ENCODE results near the gene ST8SIA1.

The ST8SIA1 gene

GRCh38 chr12:22356231-22356630 lies 21.7 kb upstream of the ST8SIA1 start:
- H3K27me3 ChIP-seq (replicated peaks; ENCODE audit: insufficient read depth, low read length): no peaks in the 10 kb centered on the region
- no peaks in the 10 kb centered on the region for H4K20me1 ChIP-seq (ENCODE audit: insufficient read depth, low read length)
- no peaks in the 10 kb centered on the region for H3K36me3 ChIP-seq (replicated peaks; ENCODE audit: insufficient read depth, low read length)
- H3K4me2 ChIP-seq (ENCODE audit: low read depth, low read length): no peak overlapping the region
- H3K9me2 ChIP-seq (replicated peaks; ENCODE audit: insufficient read depth, low read length): no peaks in the 10 kb centered on the region
- H3K27ac ChIP-seq (ENCODE audit: low read length): no peak overlapping the region
- no peaks in the 10 kb centered on the region for H3F3A ChIP-seq (ENCODE audit: insufficient read depth, low read length)
- no peak overlapping the region for H3K4me3 ChIP-seq (ENCODE audit: low read length)
- no peaks in the 10 kb centered on the region for H3K4me1 ChIP-seq (ENCODE audit: low read length)
- H3K9ac ChIP-seq (ENCODE audit: low read length): no peak overlapping the region
- no peak overlapping the region for H2AFZ ChIP-seq (ENCODE audit: low read length)
- H3K9me3 ChIP-seq (replicated peaks; ENCODE audit: insufficient read depth, low read length): no peaks in the 10 kb centered on the region
- DNase-seq: no peak
- TF ChIP-seq CTCF (IDR thresholded peaks at IDR 0.05; ENCODE audit: low read length) (no peak), EZH2phosphoT487 (IDR thresholded peaks at IDR 0.05; ENCODE audit: low read length) (no peak), EZH2 (optimal IDR thresholded peaks at IDR 0.05; ENCODE audit: low read depth, low read length) (no peak)
- no peaks in the 10 kb centered on the region for H3K79me2 ChIP-seq (ENCODE audit: low read length)

DNA sequence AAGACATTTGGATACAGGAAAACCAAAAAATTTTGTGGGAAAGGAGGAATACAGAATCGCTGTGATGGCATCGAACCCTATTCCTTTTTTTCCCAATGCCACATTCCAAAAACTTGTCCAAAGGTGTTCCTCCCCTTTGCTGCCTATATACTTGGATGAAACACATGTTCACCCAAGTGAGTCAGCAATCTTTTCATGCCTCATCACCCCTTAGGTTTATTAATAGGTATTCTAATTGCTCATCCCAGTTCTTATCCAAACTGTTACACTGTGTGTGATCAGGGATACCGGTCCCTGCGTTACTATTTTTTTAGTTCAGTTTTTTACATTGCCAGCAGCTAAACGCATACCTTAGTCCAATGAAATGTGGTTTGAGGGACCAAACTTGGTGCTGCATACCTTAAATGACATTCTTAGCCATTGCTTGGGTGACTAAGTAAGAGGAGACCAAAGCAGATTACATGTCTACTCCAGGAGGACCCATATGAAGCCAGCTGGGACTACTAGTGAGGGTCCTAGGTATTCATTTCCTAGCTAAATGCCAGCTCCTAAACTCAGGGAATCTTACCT lies 20.6 kb upstream of the ST8SIA1 start:
- no peak overlapping the region for H2AFZ ChIP-seq (ENCODE audit: low read length)

GRCh38 chr12:22353615-22354325 lies 19.3 kb upstream of the ST8SIA1 start:
- H4K20me1 ChIP-seq (ENCODE audit: insufficient read depth, low read length): no peaks in the 10 kb centered on the region
- H3K4me3 ChIP-seq (ENCODE audit: low read length): no peak overlapping the region
- no peak overlapping the region for H3K27ac ChIP-seq (ENCODE audit: low read length)
- no peaks in the 10 kb centered on the region for H3F3A ChIP-seq (ENCODE audit: insufficient read depth, low read length)
- H3K4me2 ChIP-seq (ENCODE audit: low read depth, low read length): no peak overlapping the region
- no peak for TF ChIP-seq EZH2 (optimal IDR thresholded peaks at IDR 0.05; ENCODE audit: low read depth, low read length)
- no peak for TF ChIP-seq CTCF (IDR thresholded peaks at IDR 0.05; ENCODE audit: low read length)
- no peak for TF ChIP-seq EZH2phosphoT487 (IDR thresholded peaks at IDR 0.05; ENCODE audit: low read length)
- no peaks in the 10 kb centered on the region for H3K27me3 ChIP-seq (replicated peaks; ENCODE audit: insufficient read depth, low read length)
- H3K9ac ChIP-seq (ENCODE audit: low read length): no peak overlapping the region
- H3K79me2 ChIP-seq (ENCODE audit: low read length): no peaks in the 10 kb centered on the region
- H3K4me1 ChIP-seq (ENCODE audit: low read length): no peaks in the 10 kb centered on the region
- H3K9me2 ChIP-seq (replicated peaks; ENCODE audit: insufficient read depth, low read length): no peaks in the 10 kb centered on the region
- DNase-seq: no peak
- no peaks in the 10 kb centered on the region for H3K9me3 ChIP-seq (replicated peaks; ENCODE audit: insufficient read depth, low read length)
- H3K36me3 ChIP-seq (replicated peaks; ENCODE audit: insufficient read depth, low read length): no peaks in the 10 kb centered on the region
- H2AFZ ChIP-seq (ENCODE audit: low read length): no peak overlapping the region

More for the DNA sequence above, 20.6 kb upstream of the ST8SIA1 start:
- Histone ChIP-seq H3K9me2 (replicated peaks; ENCODE audit: insufficient read depth, low read length) (no peaks in the 10 kb centered on the region), H3K27ac (ENCODE audit: low read length) (no peak overlapping the region), H3K4me2 (ENCODE audit: low read depth, low read length) (no peak overlapping the region), H3K36me3 (replicated peaks; ENCODE audit: insufficient read depth, low read length) (no peaks in the 10 kb centered on the region), H3K4me1 (ENCODE audit: low read length) (no peaks in the 10 kb centered on the region), H3F3A (ENCODE audit: insufficient read depth, low read length) (no peaks in the 10 kb centered on the region), H3K9ac (ENCODE audit: low read length) (no peak overlapping the region), H3K4me3 (ENCODE audit: low read length) (no peak overlapping the region), H4K20me1 (ENCODE audit: insufficient read depth, low read length) (no peaks in the 10 kb centered on the region), H3K79me2 (ENCODE audit: low read length) (no peaks in the 10 kb centered on the region), H3K9me3 (replicated peaks; ENCODE audit: insufficient read depth, low read length) (no peaks in the 10 kb centered on the region), H3K27me3 (replicated peaks; ENCODE audit: insufficient read depth, low read length) (no peaks in the 10 kb centered on the region)
- no peak for DNase-seq
- no peak for TF ChIP-seq CTCF (IDR thresholded peaks at IDR 0.05; ENCODE audit: low read length)
- no peak for TF ChIP-seq EZH2 (optimal IDR thresholded peaks at IDR 0.05; ENCODE audit: low read depth, low read length)
- no peak for TF ChIP-seq EZH2phosphoT487 (IDR thresholded peaks at IDR 0.05; ENCODE audit: low read length)
